Measurements from ENCODE around the gene PDZRN4.

- TF ChIP-seq POLR2A (IDR thresholded peaks at IDR 0.05) = no peak
- no peak for TF ChIP-seq CTCF (IDR thresholded peaks at IDR 0.05)
- no peak for TF ChIP-seq POLR2AphosphoS5 (IDR thresholded peaks at IDR 0.05; ENCODE audit: insufficient read depth in 1 of 2, low read depth in 1 of 2)
These were observed 253.1 kb downstream of the PDZRN4 start for GRCh38 chr12:41441180-41441579.
